GM18867 (cell line): ENCODE data around the gene DDX41.
"Not testable (repeated sequence)": the region's sequence is repeated elsewhere in the genome, so short reads cannot be mapped to it uniquely, and the experiment has no call there.

Experiments
- ATAC-seq: cut with Tn5 transposase; IDR thresholded peaks from one replicate; pipeline ENCODE4 v1.9.1; 2021; ENCODE audit warnings: mild to moderate bottlenecking, moderate library complexity; ENCODE audit not compliant: unreplicated experiment

The DDX41 gene

DNA sequence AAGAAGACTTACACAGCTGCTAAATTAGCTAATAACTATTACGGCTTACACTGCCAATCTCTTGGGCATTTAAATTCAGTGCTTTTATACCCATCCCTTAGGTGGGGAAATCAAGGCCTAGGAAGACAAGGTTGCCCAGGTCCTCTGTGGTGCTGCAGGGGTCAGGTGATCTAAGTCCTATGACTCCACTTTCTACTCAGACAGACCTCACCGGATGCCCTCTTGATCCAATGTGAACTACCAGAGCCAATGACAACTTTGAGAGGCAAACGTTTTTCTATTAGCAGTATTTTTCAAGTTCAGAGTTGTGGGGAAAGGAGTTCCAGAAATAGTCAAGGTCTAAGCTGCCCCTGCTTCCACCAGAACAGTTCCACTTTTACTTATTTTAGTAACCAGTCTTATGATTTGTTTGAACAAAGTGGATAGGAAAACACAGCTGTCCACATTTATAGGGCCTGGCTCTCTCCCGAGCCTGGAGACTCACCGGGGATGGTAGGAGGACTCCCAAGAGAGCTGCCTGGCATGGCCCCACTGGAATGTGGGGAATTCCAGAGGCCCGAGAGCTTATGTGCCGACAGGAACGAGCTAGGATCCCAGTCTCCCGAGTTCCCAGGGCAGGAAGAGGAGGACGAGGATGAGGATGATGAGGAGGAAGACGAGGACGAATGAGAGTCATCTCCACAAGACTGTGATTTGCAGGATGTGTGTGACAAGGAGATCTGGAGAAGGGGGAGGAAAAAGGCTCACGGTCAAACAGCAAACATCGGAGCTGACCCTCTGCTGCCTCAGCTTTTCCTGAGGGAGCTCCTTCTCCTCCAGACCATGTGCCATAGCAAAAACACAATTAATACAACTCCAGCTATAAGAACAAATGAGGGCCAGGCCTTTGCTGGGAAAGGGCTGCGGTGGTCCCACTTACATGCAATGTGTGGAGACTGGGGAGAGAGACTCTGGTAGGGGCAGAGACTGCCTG, 20.9 kb upstream of the DDX41 start:
- ATAC-seq: no peak

DNA sequence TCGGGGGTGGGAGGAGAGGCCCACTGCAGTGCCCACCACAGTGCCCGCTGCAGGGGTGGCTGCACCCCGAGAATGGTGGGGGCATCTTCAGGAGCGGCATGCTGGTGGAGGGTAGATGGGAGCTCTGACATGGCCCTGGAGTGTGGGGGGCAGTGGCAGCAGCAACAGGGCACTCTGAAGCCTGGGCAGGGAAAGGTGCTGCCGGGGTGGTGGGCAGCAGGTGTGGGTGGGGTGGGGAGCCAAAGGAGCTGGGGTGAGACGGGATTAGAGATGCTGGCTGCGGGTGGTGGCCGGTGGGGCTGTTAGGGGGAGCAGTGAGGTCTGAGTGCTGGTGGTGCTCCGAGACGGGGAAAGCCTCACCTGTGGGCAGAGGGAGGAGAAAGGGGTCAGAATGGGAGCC, 19.6 kb upstream of the DDX41 start:
- ATAC-seq: no peak

DNA sequence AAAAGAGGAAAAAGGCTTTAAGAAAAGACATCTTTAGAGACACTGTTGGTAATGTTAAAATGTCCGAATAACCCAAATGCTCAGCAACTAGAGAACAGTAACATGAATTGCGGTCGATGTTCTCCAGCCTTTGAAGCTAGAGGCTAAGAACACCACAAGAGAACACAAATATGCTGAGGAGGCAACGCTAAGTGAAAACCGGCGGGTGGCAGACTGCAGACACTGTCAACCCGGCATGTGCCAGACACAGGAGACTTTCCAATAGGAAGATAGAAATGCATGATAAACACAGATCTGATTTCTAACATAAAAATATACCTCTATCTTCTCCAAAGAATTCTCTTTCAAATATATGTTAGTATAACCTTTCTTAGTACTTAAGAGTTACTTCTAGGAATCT, 18.4 kb upstream of the DDX41 start:
- ATAC-seq: no peak

DNA sequence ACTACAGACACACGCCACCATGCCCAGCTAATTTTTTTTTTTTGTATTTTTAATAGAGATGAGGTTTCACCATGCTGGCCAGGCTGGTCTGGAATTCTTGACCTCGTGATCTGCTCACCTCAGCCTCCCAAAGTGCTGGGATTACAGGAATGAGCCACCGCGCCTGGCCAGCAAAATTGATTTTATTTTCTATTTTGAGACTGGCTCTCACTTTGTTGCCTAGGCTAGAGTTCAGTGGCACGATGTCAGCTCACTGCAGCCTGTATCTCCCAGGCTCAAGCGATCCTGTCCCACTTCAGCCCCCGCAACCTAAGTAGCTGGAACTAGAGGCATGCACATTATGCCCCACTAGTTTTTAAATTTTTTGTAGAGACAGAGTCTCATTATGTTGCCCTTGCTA, 17.7 kb upstream of the DDX41 start:
- not testable (repeated sequence) for ATAC-seq

DNA sequence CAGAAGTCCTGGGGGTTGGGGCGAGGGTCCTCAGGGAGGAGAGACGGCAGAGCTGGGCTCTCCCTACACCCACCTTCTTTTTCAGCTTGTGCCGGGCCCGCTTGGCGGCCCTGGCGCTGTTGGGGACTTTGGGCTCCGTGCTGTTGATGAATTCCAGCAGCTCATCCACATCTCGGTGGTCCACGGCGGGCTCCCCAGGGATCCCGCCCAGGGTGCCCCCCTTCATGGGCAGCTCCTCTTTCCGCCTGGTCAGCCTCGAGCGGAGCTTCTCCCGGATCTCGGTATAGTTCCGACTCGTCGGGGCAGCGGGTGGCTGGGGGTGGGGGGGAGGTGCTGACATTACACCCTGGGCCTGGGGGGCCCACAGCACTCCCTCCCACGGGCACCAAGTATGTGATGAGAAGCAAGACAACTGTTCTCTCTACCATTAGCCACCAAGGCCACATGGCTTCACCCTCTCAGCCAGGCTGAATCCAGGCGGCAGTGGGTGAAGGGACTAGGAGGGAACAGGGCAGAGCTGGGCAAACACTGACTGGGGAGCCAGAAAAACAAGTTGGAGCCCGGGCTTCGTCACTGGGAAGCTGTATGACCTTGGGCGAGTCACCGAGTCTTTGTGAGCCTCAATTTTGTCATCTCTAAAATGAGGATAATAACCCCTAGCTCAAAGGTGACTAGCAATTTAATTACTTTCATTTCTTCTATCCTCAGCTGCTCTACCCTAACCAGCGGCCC, 14.6 kb upstream of the DDX41 start:
- no peak for ATAC-seq

DNA sequence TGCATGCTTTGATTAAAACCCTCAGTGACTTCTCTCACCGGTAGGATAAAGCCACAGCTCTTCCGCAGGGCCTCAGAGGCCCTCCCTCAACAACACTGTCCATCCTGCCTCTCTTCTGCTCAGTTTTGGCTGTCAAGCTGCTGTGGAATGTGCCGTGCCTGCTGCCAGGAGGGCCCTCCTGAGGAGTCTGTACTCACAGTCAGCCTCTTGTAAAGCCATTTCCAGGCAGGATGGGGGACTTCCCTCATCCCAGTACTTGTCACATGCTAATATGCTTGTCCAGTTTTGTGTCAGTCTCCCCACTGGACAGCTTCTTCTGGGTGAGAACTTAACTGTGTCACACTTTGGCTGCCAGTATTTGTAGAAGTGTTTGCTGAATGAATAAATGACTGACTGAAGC, 13.9 kb upstream of the DDX41 start:
- no peak for ATAC-seq

DNA sequence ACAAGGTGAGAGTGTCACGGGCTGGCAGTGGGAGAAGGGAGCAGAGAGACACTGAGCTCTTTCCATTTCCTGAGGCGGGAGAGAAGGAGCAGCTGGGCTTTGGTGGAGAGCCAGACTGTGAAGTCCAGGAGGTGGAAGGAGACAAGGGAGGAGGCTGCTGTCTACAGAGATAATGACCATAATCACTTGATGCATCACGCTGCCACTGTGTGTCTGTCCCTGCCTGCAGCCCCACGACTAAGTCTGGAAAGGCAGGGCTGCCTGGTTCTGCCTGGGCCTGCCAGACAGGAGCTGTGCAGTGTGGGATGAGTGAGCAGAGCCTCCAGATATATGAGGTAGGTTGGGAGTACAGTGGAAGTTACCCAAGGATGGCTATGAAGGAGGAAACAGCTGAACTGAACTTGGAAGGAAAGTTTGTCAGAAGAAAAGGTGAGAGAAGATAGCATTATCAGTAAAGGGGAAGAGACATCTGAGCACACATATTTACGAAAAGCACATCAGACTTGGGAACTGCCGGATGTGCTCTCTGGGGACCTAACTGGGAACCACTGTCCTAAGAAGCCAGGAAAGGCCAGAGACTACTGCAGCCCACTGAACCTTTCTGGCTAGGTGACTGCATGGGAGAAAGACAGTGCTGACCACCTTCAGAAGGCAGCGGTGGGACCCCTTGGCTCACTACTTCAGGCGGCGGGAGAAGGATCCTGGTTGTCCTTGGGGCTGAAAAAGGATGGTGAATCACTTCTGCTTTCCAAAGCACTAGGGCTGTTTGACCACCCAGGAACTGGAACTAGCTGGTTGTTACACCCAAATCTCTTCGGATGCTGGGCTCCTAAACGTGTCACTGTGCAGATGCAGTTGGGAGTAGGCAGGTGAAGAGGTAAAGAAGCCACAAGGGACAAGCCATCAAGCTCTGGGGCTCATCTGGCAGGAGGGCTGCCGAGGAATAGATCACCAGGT, 12.8 kb upstream of the DDX41 start:
- no peak for ATAC-seq

DNA sequence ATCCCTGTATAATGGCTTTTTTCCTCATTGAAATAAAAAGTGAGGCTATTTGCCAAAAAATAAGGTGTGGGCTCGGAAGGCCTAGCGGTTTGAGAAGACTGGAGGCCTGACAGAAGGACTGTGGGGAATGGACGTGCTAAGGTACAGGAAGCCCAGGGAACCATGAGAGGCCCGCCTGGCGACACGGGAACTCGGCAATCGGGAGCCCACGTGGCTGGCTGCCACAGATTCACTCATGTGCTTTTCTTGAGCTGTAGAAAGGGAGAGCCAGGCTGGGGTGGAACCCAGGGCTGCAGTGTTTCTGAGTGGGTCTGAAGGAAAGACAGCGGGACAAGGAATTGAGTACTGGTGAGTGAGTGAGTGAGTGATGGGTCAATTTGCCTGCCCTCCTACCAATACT, 11.9 kb upstream of the DDX41 start:
- ATAC-seq: no peak

DNA sequence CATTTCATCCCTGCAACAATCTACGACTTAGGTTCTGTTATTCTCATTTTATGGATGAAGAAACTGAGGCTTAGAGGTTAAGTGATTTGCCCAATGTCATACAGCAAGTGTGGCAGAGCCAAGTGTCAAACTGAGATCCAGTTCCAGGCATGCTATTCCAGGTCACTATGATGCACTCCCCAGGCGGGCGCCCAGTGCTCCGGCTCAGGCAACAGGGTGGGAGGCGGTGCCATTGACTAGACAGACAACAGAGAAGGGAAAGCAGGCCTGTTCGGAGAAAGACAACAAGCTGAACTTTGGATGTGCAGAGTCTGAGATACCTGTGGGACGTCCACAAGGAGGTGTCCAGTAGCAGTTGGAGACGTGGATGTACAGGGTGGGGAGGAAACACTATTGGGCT, 10.8 kb upstream of the DDX41 start:
- no peak for ATAC-seq

DNA sequence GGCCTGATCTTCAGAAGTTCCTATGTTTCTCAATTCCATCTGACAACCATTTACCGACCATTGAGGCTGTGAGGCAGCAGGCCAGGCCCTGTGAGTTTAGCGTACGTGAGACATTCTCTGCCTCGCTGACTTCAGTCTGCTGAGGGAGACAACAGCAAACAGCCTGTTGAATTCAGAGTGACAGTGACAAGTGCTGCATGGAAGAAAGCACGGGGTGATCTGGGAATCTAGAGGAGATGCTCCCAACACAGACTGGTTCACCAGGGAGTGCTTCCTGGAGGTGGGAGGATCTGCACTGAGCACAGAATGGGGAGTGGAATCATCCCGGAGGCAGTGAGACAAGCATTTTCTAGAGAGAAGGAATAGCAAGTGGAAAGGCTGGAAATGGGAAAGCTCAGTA, 10.0 kb upstream of the DDX41 start:
- no peak for ATAC-seq

DNA sequence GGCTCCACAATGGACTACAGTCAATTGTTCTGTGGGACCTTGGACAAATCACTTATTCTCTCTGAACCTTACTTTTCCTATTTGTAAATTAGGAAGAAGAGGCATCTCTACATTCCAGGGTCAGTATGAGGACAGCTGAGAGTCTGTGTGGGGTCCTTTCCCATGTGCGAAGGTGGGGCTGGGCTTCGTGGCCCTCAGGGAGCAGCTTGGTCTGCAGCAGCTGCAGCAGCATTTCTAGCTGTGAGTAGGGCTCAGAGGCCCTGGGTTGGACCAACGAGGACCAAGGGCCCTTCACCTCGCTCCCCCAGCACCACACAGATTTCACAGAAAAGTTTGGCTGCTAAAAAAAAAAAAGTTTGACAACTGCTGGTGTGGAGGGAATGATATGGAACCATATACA, 9.4 kb upstream of the DDX41 start:
- ATAC-seq: no peak

DNA sequence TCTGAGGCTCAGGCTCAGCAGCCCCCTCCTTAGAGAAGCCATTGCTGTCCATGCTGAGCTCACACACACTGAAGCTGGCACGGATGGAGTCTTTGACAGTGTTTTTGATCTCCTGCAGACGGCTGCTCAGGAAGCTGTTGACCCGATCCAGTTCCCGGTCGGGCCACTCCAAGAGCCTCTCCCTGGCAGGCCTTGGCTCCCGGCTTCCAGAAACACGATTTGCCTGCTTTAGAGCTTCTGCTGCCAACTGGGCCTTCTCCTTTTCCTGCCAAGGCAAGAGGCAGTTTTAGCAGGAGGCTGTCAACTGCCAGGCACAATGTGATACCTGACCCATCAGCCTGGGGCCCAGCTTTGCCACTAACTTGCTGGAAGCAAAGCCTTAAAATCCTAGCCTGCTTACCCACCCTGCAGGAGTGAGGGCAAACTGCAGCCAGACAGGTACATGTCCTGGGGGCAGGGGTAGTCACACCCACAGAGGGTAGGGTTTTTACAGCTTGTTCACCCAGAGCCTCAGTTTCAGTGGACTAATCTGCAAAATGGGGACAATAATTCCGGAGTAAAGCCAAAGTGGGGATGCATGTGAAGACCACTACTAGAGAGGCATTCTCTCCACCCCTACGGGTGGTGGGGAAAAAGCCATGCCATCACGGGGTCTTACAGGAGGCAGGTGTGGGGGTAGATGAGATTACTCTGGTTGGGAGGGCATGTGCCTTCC, 8.3 kb upstream of the DDX41 start:
- no peak for ATAC-seq

DNA sequence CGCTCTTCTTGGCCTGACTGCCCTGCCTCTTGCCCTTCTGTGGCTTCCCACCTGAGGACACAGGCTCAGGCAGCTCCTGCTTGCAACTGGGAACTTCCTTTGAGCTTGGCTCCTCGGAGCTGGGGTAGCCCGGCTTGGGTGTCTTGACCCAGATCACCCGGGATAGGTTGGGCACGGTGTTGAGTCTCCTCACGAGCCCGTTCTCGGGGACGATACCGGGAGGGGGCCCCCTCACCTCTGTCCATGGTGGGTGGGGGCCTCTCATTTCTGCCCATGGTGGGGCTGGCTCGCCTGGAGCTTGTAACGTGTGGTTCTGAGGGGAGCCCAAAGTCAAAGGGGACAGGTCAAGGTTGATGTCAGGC, 7.8 kb upstream of the DDX41 start:
- ATAC-seq: no peak

DNA sequence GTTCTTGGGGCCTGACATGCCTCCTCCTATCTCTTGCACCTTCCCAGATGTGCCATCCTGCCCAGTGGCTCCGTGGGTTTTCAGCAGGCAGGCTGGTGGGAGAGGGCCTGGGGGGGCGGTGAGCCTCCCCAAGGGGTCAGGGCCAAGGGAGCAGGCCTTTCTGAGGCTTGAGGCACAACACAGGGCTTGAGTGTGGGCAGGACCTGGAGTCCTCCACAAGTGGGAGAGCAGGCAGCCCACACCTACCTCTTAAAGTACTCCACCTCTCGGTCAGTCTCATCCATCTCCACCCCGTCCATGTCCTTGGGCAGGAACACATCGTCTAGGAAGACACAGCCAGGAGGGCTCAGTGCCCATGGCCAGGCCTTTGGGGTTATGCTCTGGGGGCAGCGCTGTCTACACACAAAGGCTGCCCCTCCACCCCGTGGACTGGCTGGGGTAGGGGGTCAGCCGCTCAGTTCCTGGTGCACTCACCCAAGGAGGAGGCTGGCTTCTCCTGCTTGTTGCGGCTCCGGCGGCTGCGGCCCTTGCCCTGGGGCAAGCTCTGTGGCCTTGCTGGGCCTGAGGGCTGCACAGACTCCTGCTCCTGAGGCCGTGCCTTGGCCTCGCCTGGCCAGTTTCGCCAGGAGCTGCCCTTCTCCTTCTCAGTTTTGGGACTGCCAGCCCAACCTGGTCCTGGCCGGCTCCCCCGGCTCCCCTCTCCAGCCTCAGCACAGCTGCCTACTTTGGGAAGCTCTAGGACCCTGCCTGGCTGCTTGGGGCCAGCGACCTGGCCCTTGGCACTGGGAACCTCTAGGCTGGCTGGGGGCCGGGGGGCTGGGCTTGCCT, 7.2 kb upstream of the DDX41 start:
- no peak for ATAC-seq

DNA sequence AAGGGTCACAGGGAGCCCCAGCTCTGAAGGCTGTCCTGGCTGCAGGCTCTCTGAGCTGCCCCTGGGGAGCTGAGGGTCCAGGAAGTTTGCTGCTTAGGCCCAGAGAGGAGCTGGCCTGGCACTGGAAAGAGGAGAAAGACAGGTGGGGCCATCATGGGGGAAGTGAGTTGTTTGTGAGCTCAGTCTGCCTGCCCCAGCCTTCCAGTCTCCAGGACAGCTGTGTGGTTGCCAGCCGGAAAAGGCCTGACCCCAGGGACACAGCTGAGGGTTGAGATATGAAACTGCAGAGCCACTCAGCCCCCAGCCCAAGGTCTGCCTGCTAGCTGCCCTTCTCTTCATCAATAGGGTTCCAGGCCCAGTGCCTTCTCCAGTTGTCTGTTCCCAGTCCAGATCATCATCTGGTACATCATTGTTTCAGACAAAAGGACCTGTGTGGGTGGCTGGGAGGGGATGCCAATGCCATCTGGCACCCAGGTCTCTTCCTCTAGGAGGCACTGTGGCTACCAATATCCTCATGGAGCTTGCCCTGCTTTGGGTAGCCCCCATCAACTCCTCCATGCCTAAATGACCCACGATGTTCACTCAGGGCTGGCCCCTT, 4.3 kb upstream of the DDX41 start:
- no peak for ATAC-seq

DNA sequence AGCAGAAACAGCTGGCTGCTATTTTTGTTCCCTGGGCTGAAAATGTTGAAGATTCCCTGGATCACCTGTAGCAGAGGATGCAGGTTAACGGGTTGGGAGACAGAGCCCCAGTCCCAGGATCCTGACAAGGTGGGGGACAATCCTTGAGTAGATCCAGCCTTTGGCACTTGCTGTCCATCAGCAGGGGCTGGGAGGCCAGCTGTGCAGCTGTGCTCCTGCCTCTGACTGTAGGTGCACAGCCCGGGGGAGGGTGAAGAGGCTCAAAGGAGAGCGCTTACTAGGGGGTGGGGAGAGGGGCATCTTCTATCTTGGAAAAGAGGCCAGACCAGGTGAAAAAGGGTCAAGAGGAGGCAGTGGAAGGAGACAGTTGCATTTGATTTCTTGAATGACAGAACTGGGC, 3.5 kb upstream of the DDX41 start:
- ATAC-seq: no peak

DNA sequence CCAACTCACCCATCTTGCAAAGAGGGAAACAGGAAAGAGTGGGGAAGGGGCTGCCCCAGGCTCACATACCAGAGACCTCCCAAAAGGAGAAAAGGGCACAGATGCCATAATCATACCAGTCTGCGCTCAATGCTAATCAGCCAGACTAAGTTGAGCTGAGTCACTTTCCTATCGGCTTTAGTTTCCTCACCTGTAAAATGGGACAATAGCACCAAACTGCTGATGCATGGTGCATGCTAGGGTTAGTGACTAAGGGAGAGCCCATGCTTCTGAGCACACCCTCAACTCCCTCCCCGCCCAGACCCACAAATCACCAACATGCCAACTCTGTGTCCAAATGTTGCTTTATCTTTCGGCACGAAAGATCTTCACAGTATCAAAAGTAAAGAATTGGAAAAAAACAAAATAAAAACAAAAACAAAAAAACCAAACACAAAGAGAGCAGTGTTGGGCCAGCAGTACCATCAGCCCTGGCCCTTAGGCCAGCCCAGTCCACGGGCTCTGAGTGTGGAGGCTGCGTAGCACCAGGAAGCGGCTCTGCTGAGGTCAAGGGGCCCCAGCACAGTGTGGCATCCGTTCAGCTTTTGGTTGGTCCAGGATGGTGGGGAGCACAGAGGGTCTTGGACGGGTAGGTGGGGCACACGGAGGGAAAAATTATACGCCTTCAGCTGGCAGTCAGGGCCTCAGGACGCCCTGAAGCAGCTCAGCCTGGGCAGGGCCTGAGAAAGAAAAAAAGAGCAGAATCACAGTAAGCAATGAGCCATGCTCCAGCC, 2.9 kb upstream of the DDX41 start:
- ATAC-seq: no peak

DNA sequence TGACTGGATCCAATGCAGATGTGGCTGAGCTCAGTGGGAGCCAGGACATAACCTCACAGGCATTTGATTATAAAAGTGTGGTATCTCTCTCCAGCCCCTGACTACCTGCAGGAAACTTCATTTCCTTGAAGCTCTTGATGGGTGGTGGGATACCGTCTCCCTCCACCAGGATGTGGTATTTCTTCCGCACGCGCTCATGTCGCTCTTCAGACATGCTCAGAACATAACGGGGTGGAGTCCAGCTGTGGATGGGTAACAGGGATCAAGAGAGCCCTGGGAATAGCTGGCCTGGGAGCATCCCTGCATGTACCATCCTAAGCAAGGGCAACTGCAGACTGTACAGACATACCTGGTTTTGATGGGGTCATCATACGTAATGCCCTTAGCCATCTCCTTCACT, 1.2 kb downstream of the DDX41 start:
- ATAC-seq: no peak

DNA sequence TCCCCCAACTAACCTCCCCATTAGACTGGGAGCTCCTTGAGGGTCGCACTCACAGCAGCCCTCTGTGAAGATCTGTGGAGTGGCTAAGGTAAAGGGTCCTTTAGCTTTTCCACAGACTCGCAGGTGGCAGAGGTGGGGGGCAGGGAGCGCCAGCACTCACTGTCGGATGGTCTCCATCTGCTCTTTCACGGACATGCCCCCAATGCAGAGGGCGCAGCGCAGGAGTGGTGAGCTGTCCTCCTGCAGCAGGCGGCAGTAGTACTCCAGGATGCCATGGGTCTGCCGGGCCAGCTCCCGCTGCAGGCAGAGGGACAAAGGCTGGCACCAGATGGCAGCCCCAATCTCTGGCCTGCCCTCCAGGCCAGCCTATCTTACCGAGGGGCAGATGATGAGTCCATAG, 2.2 kb downstream of the DDX41 start:
- ATAC-seq: no peak
